GM19238 (cell line): ENCODE measurements around the gene COG6.

Source experiments
- DNase-seq: peaks from one replicate; pipeline ENCODE4 v3.0.0; 2011; ENCODE audit warnings: low spot score; ENCODE audit not compliant: insufficient read length

COG6 gene

DNA sequence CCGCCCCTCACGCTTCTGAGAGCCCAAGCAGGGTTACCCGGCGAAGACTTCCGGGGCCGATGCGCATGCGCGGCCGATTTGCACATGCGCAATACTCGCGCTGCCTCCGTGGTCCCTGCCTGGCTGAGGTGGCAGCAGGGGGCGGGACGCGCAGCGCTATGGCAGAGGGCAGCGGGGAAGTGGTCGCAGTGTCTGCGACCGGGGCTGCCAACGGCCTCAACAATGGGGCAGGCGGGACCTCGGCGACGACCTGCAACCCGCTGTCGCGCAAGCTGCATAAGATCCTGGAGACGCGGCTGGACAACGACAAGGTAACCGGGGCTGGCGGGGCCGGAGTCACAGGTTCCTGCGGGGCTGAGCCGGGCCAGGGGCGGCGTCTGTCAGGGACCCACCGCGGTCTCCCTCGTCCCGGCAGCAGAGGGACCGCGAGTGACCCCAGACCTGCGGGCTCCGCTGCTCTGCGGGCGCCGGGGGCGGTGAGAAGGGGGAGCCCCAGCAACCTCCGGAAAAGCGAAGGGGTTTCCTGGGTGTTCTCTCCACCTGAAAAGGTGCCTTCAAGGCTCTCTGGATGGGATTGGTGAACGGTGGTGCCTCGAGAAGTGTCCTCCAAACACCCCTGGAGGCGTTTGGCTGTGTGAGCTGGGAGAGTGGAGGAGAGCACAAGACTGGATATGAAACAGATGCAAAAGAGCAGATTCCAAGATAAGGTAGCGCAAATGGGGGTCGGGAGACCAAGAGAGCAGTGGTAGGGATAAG is at the start of gene COG6:
Gene COG6 (plus strand): TSS at position 94 of the 756 bp plus-strand sequence. CDS start 65 bp downstream, at position 159.
- peak; percentile 77 for DNase-seq

DNA sequence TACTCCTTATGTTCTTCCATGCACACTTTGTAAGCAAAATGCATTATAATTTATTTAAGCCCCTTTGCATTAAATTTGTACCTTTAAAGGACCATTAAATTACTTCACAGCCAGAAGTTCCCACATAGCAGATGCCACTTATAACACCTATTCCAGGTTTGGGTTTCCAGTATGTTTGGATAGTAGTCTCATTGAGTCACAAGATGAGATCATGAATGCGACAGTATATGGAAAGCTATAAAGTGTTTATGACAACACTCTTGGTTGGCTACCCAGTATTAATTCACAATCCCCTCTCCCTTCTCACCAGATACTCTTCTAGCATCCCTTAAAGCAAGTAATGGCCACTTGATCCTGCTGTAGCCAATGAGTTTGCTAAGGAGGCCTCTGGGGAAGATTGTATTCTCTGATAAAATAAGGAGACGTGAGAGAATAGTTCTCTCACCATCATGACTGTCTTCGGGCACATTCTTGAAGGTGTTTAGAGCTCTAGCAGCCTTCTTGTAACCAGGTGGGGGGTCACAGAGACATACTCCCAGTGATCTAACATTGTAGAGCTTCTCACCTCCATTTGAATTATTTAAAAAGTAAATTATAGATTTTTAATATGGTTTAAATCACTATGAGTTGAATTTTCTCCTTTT is 49.7 kb upstream of the COG6 start:
- no peak for DNase-seq

DNA sequence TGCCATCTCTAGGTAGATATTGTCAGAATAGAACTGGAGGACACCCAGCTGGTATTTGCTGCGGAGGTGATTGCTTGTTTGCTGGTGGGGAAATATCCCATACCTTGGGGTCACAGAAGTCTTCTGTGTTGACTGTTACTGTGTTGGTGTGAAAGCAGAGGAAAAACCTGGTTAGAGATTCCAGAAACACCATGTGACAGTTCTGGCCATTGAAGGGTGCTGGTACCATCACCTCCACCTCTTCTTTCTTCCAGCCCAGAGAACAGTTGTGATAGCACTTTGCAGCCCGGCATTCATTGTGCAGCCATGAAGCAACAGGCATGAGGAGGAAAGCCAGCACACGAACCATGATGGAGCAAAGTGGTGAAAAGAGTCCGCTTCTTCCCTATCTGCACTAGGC is 47.6 kb upstream of the COG6 start:
- no peak for DNase-seq

GRCh38 chr13:39612023-39612637 is 43.3 kb upstream of the COG6 start:
- DNase-seq, result no peak

DNA sequence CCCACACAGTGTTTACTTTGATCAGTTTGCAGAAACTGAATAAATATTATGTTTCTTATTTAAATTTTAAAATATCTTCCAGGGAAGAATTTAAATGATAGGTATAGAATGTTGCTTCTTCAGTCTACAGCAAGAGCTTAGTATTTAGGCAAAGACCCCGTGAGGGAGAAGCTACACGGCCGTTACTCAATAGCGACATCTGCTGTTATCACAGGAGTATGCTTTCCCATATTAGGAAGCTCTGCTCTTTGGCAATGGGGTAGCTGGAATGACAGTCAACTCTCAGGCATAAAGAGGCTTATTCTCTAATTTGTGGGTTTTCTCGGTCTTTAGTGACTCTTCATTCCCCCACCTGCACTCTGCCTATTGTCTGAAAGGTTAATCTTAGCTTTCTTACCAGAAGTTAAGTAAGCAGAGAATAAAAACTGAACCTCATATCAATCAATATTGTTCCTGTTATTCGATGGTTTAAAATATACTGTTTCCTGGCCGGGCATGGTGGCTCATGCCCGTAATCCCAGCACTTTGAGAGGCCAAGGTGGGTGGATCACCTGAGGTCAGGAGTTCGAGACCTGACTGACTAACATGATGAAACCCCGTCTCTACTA is 39.3 kb upstream of the COG6 start:
- peak; percentile 24 for DNase-seq

DNA sequence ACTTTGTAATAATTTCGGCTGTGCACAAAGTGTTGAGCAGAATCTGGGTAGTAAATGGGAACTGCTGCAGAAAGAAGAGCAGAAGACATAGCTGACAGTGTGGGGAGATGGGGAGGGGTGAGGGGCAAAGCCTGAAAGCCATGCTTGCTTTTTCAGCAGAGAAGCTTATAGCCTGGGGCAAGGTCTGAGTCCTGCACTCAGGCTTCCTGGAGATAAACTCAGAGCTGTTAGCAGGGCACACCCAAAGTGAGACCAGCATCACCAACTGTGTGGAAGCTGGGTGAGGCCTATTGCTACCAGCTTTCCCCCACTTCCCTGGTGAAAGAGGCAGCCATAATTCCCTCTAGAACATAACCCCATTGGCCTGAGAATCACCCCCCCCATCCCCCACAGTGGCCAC is 36.9 kb upstream of the COG6 start:
- DNase-seq, result no peak

GRCh38 chr13:39623466-39623865 is 32.0 kb upstream of the COG6 start:
- DNase-seq, result no peak

DNA sequence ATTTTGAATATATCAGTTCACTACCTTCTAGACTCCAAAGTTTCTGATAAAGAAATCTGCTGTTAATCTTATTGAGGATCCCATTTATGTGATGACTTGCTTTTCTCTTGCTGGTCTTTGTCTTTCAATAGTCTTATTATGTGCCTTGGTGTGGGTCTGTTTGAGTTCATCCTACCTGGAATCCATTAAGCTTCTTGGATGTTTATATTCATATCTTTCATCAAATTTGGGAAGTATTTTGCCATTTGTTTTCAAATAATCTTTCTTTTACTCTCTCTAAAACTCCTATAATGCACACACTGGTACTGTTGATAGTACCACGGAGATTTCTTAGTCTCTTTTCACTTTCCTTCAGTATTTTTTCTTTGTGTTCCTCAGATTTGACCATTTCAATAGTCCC is 24.2 kb upstream of the COG6 start:
- no peak for DNase-seq

DNA sequence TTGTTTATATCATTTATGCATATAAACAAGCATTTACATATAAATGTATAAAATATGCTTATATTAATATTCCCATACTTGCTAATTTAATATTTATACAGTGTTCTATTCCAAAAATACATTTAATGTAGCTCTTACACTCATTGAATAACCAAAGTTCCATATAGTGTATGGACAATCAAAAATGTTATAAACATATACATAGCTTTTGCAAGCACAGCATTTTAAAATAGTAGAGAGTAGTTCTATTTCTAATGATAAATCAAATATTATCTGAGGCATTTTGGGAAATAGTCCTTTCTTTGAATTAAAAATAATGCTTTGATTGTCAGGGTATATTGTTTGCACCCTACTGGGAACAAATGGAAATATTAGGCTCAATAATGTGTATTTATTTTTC is 22.5 kb upstream of the COG6 start:
- DNase-seq, result no peak

GRCh38 chr13:39635564-39635963 is 19.9 kb upstream of the COG6 start:
- DNase-seq, result no peak

GRCh38 chr13:39637890-39638289 is 17.6 kb upstream of the COG6 start:
- no peak for DNase-seq

DNA sequence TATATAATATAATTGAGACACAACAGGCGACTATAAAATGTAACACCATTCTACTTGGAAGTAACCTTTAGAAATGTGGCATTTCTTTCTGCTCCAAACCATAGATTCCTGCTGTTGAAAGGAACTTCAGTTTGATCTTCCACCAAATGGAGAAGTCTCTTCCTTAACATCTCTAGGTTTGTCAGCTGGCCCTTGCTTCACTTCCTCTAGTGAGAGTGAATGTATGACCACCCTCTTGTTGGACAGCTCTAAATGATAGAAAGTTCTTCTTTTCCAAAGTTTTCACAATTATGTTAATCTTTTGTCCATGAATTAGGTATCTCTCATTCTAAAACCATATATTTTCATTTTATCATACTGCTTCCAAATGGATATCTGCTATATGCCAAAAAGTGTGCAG is 13.8 kb upstream of the COG6 start:
- DNase-seq, result no peak

GRCh38 chr13:39646122-39646521 is 9.3 kb upstream of the COG6 start:
- DNase-seq, result no peak

DNA sequence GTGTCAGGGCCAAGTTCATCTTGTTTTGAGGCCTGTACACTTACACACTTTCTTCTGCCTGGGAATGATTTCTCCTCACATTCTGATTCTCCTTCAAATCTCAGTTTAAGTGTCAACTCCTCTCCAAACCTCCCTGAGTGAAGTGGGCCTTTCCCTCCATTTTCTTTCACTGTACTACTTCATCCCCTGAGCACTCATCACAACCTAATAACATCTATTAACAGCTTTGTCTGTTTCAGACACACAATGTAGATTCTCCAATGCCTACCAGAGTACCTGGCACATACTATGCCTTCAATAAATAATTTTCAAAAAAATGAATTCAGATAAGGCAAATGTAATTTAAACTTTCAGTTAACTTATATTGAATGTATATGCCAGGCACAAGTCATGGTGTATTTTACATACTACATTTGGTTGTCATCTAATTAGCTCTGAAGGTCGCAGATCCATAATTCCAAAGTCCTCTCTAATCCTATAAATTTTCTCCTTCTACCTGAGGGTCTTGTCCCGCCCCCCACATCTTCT is 357 bp upstream of the COG6 start:
- no peak for DNase-seq

GRCh38 chr13:39656325-39656677 is 839 bp downstream of the COG6 start:
- no peak for DNase-seq

DNA sequence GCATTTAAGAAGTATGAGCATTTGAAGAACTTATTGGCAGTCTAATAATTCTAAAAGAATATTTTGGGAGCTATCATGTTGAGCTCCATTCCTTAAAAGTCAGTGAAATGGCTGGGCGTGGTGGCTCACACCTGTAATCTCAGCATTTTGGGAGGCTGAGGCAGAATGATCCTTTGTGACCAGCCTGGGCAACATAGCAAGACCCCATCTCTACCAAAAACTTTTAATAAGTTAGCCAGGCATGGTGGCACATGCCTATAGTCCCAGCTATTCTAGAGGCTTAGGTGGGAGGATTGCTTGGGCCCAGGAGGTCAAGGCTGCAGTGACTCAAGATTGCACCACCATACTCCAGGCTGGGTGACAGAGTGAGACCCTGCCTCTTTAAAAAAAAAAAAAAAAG is 8.0 kb downstream of the COG6 start:
- no peak for DNase-seq

- DNase-seq, result no peak
These were observed 8.5 kb downstream of the COG6 start for GRCh38 chr13:39663958-39664357.

DNA sequence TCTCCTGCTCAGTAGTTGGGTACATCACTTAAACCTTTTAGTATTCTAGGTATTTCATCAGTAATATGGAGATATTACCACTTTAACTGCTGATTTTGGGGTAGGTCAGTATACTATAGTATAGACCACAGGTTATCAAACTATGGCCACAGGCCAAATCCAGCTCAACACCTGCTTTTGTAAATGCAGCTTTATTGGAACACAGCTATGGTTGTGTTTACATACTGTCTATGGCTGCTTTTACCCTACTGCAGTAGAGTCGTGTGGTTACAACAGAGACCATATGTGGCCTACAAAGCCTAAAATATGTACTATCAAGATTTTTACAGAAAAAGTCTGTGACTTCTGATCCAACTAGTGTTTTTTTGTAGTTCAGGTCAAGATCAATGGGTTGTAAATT is 10.3 kb downstream of the COG6 start:
- DNase-seq, result no peak

DNA sequence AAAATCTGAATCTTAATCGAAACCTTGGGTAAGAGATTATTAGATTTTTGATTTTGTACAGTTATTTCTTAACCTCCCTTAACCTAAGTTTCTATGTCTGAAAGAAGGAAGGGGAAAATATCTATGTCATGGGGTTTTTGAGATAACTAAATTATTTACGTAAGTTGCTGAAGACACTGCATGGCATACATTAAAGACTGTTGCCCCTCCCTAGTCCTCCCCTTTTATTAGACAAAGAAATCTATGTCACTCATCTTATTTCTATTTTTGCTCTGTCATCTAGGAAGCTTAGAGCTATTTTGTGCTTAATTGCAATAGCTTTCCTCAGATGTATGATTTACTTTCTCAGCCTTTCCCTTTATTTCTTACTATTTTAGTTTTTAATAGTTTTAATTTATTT is 15.0 kb downstream of the COG6 start:
- DNase-seq, result no peak

GRCh38 chr13:39672378-39673132 is 17.1 kb downstream of the COG6 start:
- no peak for DNase-seq

DNA sequence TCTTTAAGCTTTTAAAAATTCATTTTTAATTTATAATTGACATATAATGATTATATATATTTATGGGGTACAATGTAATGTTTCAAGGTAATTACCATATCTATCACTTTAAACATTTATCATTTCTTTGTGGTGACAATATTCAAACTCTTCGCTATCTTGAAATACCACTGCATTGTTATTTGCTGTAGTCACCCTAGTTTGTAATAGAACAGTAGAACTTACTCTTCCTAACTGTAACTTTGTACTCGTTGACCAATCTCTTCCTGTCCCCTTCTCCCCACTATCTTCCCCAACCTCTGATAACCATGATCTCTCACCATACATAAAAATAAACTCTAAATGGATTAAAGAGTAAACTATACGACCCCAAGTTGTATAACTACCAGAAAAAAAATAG is 20.4 kb downstream of the COG6 start:
- no peak for DNase-seq
